Measurements from ENCODE around the gene FARS2.

FARS2 gene

DNA sequence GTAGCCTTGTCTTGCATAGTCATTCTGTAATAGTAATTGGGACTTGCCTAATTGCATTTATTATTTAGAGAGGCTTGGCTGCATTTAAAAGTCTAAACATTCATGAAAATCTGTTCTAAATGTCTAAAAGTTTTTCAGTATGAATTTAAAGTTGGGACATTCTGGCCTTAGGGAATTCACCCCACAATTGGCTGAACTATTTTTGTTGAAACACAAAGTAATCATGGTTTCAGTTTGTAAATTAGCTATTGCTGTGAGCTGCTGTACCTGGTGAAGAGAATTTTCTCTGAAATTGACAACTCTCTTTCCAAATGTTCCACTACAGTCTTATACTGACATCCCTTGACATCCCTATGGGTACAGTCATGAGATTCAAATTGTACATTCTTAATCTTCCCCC is 253.0 kb downstream of the FARS2 start:
- DNase-seq, result no peak

GRCh38 chr6:5515200-5515599 is 253.9 kb downstream of the FARS2 start:
- DNase-seq, result no peak

DNA sequence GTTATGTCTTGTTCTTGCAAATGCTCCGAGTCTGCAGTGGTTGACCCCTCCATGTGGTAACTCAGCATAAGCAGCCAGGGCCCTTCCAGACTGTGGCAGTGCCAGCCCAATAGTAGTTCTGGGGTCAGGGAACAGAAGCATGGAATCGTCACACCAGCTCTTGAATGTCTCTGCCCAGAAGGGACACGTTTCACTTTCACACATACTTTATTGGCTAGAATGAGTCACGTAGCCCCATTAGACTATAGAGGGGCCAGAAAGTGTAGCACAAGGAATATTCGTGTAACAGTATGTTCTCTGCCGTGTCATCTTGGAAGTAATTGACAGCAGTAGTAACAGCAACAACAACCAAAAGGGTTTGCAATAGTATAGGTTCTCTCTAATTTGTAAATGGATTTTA is 254.7 kb downstream of the FARS2 start:
- no peak for DNase-seq

DNA sequence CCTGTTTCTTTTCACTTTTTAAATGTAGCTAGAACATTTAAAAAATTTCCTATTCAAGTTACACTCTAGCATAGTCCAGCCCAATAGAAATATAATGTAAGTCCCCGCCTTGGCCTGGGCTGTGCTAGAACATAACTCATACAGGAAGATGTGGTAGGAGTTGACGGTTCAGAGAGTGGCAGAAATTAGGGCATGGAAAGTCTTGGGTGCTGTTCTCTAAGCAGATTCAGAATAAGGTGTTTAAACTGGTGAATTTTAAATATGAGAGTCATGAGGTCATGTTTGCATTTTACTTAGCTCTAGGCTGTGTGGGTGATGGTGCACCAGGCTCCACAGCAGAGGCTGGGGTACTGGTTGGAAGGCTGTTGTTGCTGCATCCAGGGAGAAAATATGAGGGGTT is 256.5 kb downstream of the FARS2 start:
- no peak for DNase-seq

DNA sequence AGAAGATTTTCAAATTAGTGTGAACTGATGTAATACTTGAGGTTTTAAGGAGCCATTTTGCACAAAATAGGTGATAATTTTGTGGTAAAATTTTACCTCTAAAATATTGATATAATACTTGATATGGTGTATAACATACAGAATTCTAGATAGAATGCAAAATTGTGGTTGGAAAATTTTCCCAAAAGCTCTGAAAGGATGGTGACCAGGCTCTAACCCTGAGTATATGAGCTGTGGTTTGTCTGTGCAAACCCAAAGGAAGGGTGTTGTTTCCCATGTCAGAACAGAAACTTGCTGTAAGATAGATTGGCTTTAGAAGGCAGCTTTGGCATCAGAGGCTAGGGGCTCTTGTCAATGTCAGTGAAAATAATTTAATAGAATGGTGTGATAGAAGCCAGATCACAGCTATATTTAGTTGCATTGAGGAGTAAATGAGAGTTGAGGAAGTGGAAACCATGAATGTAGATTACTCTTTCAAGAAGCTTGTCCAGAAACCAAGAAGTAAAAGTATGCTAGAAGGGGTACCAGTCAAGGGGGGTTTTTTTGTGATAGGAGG is 257.7 kb downstream of the FARS2 start:
- DNase-seq, result no peak

- DNase-seq, result no peak
Measured at GRCh38 chr6:5520796-5521195, 259.5 kb downstream of the FARS2 start.

GRCh38 chr6:5521322-5521721 is 260.0 kb downstream of the FARS2 start:
- no peak for DNase-seq

- DNase-seq, result no peak
Measured at GRCh38 chr6:5522147-5522546, 260.8 kb downstream of the FARS2 start.

GRCh38 chr6:5524110-5524509 is 262.8 kb downstream of the FARS2 start:
- DNase-seq, result no peak

- no peak for DNase-seq
Measured at GRCh38 chr6:5525209-5525608, 263.9 kb downstream of the FARS2 start.

GRCh38 chr6:5529015-5529414 is 267.7 kb downstream of the FARS2 start:
- no peak for DNase-seq

DNA sequence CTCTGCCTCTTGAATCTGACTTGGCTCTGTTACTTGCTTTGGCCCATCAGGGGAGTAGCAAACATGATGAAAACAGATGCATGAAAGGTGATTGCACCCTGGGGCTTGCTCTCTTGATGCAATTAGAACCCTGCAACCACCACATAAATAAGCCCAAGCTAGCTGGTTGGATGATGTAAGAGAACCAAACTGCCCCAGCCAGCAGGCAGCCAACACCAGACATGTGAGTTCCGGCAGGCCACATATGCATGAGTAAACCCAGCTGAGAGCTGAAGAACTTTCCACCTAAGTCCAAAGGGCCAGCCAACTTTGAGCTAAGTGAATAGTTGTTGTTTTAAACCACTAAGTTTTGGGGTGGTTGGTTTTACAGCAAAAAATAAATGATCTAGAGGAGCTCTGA is 268.4 kb downstream of the FARS2 start:
- DNase-seq, result peak; percentile 56

DNA sequence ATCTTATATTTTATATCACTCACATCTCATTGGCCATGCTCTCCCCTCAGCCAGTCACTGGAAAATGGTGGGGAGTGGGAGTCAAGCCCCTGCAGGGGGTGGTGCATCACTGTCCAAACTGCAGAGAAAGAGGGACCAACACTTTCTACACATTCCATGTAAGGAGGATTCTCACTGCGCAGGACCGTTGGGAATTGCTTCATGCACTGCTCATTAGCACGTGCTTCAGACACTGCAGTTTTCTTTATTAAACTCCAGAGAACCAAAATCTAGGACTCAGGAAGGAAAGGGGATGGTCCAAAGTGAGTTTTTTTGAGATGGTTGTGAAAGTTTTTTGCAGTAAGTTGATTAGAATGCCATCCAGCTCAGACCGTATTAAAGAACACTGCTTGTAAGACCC is 269.8 kb downstream of the FARS2 start:
- no peak for DNase-seq

DNA sequence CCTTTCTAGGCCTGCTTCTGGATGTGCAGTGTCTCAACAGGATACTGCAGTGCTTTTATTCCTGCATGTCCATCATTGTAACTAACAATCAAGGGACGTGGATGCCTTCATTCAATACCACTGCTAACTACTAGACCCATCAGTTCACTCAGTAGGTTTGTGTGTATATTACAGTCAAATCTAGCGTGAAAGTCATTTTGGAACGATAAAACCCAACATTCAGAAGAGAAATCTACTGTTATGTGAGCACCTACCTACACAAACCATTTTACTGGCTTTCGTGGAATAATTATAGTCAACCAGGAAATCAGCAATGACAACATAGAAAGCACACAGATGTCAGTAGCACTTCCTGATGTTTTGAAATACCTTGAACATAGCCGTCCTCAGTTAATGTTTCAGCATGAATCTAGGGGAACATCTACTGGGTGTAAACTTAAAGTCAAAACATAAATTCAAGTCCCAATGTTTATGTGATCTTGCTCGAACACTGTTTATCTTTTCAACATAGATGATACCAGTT is 270.6 kb downstream of the FARS2 start:
- no peak for DNase-seq

DNA sequence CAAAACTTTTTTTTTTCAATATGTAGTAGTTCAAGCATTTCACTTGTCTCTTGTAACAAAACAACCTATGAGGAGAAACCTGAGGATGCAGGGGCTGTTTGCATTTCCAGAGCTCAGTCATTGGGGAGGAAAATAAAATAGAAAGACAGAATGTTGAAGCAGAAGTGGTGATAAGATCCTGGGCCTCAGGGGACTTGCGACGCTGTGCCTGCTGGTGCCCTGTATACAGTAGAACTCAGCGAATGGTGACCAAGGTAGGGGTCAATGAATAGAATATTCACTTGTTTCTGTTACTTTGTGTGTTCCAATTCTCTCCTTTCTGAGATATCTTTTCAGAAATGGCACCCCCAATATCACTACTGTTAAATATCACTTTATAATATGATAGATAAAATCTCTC is 271.6 kb downstream of the FARS2 start:
- no peak for DNase-seq

GRCh38 chr6:5534643-5535042 is 273.3 kb downstream of the FARS2 start:
- DNase-seq, result no peak

- DNase-seq, result no peak
Measured at GRCh38 chr6:5536644-5537043, 275.3 kb downstream of the FARS2 start.

- no peak for DNase-seq
Measured at GRCh38 chr6:5537132-5537531, 275.8 kb downstream of the FARS2 start.

GRCh38 chr6:5537967-5538366 is 276.7 kb downstream of the FARS2 start:
- DNase-seq, result no peak

GRCh38 chr6:5540370-5540769 is 279.1 kb downstream of the FARS2 start:
- no peak for DNase-seq

DNA sequence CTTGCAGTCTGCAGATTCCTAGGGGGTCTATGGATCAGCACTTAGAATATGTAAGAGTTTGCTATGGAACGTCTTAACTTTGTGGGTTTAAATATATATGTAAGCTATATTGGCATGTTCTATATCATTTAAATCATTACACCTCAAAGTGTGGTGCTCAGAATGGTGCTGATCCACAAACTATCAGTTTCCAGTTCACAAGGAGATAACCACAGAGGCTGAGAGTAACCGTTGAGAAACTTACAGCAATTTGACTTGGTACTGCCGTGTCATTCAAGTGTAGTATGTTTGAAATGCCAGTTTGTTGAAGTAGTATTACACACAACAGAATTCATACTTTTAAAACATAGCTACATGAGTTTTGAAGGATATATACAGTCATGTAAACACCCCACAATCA is 279.7 kb downstream of the FARS2 start:
- DNase-seq, result no peak

GRCh38 chr6:5541751-5542432 is 280.6 kb downstream of the FARS2 start:
- DNase-seq, result peak; percentile 93

- DNase-seq, result no peak
Measured at GRCh38 chr6:5547556-5547955, 286.2 kb downstream of the FARS2 start.

DNA sequence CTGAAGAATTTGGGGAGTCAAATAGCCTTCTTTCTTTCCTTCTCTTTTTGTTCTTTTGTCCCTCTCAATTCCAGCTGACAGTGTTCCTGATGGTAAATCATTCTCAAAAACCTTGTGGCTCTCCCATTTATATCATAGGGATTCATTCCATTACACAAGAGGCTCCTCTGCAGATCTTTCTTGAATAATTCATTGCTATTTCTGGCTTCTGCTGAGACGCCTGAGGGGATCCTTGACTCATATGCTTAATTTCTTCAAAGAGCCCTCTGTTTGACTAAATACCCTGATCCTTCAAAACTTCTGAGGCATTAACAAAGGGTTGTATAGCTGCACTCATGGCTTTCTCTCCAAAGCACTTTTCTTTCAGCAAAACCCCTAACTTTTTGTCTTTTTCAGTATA is 289.3 kb downstream of the FARS2 start:
- no peak for DNase-seq

DNA sequence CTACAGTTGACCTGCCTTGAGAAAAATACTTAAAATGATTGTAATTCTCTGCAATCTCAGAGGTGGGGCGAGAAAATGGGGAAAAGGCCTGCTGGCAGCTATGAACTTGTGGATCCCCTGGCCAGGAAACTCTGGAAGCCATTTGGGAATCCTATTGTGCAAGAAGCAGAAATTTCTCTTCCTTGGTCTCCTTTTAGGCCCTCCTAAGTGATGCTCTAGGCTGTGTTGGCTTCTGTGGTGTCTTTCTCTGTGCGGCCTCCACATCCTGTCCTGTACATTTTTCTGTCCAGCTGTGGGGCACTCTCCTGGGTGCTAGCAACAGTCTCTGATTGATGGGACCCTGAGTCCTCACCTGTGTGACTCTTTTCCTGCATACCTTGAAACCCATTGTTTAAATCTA is 290.9 kb downstream of the FARS2 start:
- no peak for DNase-seq
